ENCODE data around the gene SFN.
A peak's percentile ranks its signal among the peaks of the same experiment; 100 is the strongest.

- TF ChIP-seq, protein P1, sequence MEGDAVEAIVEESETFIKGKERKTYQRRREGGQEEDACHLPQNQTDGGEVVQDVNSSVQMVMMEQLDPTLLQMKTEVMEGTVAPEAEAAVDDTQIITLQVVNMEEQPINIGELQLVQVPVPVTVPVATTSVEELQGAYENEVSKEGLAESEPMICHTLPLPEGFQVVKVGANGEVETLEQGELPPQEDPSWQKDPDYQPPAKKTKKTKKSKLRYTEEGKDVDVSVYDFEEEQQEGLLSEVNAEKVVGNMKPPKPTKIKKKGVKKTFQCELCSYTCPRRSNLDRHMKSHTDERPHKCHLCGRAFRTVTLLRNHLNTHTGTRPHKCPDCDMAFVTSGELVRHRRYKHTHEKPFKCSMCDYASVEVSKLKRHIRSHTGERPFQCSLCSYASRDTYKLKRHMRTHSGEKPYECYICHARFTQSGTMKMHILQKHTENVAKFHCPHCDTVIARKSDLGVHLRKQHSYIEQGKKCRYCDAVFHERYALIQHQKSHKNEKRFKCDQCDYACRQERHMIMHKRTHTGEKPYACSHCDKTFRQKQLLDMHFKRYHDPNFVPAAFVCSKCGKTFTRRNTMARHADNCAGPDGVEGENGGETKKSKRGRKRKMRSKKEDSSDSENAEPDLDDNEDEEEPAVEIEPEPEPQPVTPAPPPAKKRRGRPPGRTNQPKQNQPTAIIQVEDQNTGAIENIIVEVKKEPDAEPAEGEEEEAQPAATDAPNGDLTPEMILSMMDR (IDR thresholded peaks at IDR 0.05), result no peak
- peak; percentile 89 for TF ChIP-seq POLR2AphosphoS5 (IDR thresholded peaks at IDR 0.05)
- peak; percentile 58 to 64 for TF ChIP-seq POLR2A (IDR thresholded peaks at IDR 0.05)
- TF ChIP-seq EP300 (IDR thresholded peaks at IDR 0.05), result no peak
Measured at GRCh38 chr1:26889551-26890466, 26.9 kb downstream of the SFN start, which contains the start of gene GPN2.

Measured in gastroesophageal sphincter (tissue), 3 donors.